ENCODE results near the gene CELF4.

- no peak for TF ChIP-seq PKNOX1 (IDR thresholded peaks at IDR 0.05)
- TF ChIP-seq EGR1 (IDR thresholded peaks at IDR 0.05; ENCODE audit: borderline replicate concordance in 1 of 2, low read depth in 2 of 2, low read length in 2 of 2): no peak
- no peak for TF ChIP-seq POLR2AphosphoS2 (IDR thresholded peaks at IDR 0.05; ENCODE audit: low read depth, low read length)
- TF ChIP-seq CTCF (IDR thresholded peaks at IDR 0.05 in 2 of 3, conservative IDR thresholded peaks at IDR 0.05 in 1 of 3; ENCODE audit: control insufficient read depth in 2 of 3, extremely low read depth in 1 of 3, insufficient read depth in 1 of 3, low read depth in 3 of 3, low read length in 3 of 3): peak in 1 of 3 experiments; percentile 13; a peak in 1 of 6 replicates
- TF ChIP-seq POLR2AphosphoS5 (IDR thresholded peaks at IDR 0.05; ENCODE audit: low read length): no peak
- TF ChIP-seq CHD2 (IDR thresholded peaks at IDR 0.05; ENCODE audit: borderline replicate concordance, low read depth, low read length): no peak
- TF ChIP-seq POLR2A (IDR thresholded peaks at IDR 0.05; ENCODE audit: low read depth, low read length): no peak
- TF ChIP-seq MEF2B (IDR thresholded peaks at IDR 0.05; ENCODE audit: partially characterized antibody, poor library complexity, severe bottlenecking): no peak
- no peak for TF ChIP-seq SRF (IDR thresholded peaks at IDR 0.05; ENCODE audit: low read depth in 2 of 2, low read length in 2 of 2)
- TF ChIP-seq CREM (IDR thresholded peaks at IDR 0.05; ENCODE audit: low read depth): no peak
- TF ChIP-seq CHD1 (IDR thresholded peaks at IDR 0.05; ENCODE audit: low read depth, low read length): no peak
- TF ChIP-seq JUNB (IDR thresholded peaks at IDR 0.05): no peak
- no peak for TF ChIP-seq PRDM15 (CRISPR knock-in tag; IDR thresholded peaks at IDR 0.05)
These were observed 31.7 kb downstream of the CELF4 start for GRCh38 chr18:37533647-37534584.

Measured in GM12878 (cell line).